Cardiac muscle cell (in vitro differentiated cells and primary cell): Measurements from ENCODE around the gene TMEM132A. TPM values are rescaled to one million over a fixed set of nuclear protein-coding genes. Genes with fewer than 3 reads are reported as not detected.
"Not testable (repeated sequence)": the region's sequence is repeated elsewhere in the genome, so short reads cannot be mapped to it uniquely, and the experiment has no call there.

Source experiments
- DNase-seq, 2 donors: peaks; one replicate each; pipeline versions ENCODE4 v3.0.0 to v3.0.0-alpha.2; 2010 to 2017; ENCODE audit warnings: low read depth in 1 of 2, low spot score in 1 of 2
- H3K27ac ChIP-seq: fragments of 200-600 bp; sonication (generic); 2 replicates; pipeline ENCODE4 v1.5.1; 2016
- H3K27me3 ChIP-seq: fragments of 200-600 bp; sonication (generic); 2 replicates; pipeline ENCODE4 v1.6.0; 2016; ENCODE audit warnings: control low read depth
- H3K36me3 ChIP-seq: fragments of 200-600 bp; sonication (generic); 2 replicates; pipeline ENCODE4 v1.5.1; 2016; ENCODE audit warnings: control low read depth
- H3K4me1 ChIP-seq: fragments of 200-600 bp; sonication (generic); 2 replicates; pipeline ENCODE4 v1.8.1; 2017; ENCODE audit warnings: low read depth, mild to moderate bottlenecking, mixed run types
- H3K4me3 ChIP-seq: fragments of 200-600 bp; sonication (generic); 2 replicates; pipeline ENCODE4 v1.5.1; 2016; ENCODE audit warnings: mild to moderate bottlenecking
- H3K9me3 ChIP-seq: fragments of 200-600 bp; sonication (generic); 2 replicates; pipeline ENCODE4 v1.5.1; 2017; ENCODE audit warnings: low read depth, mild to moderate bottlenecking, control low read depth
- polyA plus RNA-seq: library from polyadenylated mRNA; unstranded; fragments of >200 nt; fragmentation: Nextera tagmentation; extraction: Ambion mirVana; gene quantifications from 2 replicates; pipeline ENCODE4 v1.2.1, GENCODE V29; 2016
- total RNA-seq: library from RNA; depleted of rRNA; stranded (reverse); fragments of >200 nt; gene quantifications from 2 replicates; pipeline ENCODE4 v1.2.3, GENCODE V29; 2016
- TF ChIP-seq, protein P1 (sequence below): IDR thresholded peaks from 2 replicates; pipeline ENCODE4 v1.5.1; 2012; ENCODE audit warnings: low read depth, mild to moderate bottlenecking, low read length

Gene TMEM132A
- total and polyA plus RNA-seq, 2 experiments from 2014 or later, result 154 to 176 TPM

GRCh38 chr11:60973699-60974098 lies 49.4 kb downstream of the TMEM132A start:
- H3K27ac ChIP-seq, result no peak overlapping the region
- no peak overlapping the region for H3K4me3 ChIP-seq
- H3K9me3 ChIP-seq, result no peaks in the 10 kb centered on the region
- TF ChIP-seq, protein P1, sequence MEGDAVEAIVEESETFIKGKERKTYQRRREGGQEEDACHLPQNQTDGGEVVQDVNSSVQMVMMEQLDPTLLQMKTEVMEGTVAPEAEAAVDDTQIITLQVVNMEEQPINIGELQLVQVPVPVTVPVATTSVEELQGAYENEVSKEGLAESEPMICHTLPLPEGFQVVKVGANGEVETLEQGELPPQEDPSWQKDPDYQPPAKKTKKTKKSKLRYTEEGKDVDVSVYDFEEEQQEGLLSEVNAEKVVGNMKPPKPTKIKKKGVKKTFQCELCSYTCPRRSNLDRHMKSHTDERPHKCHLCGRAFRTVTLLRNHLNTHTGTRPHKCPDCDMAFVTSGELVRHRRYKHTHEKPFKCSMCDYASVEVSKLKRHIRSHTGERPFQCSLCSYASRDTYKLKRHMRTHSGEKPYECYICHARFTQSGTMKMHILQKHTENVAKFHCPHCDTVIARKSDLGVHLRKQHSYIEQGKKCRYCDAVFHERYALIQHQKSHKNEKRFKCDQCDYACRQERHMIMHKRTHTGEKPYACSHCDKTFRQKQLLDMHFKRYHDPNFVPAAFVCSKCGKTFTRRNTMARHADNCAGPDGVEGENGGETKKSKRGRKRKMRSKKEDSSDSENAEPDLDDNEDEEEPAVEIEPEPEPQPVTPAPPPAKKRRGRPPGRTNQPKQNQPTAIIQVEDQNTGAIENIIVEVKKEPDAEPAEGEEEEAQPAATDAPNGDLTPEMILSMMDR, result no peak
- H3K36me3 ChIP-seq, result no peaks in the 10 kb centered on the region
- no peaks in the 10 kb centered on the region for H3K27me3 ChIP-seq
- no peak for DNase-seq
- no peaks in the 10 kb centered on the region for H3K4me1 ChIP-seq

- not testable (repeated sequence) for H3K4me3 ChIP-seq, H3K4me1 ChIP-seq, H3K27ac ChIP-seq, H3K9me3 ChIP-seq, H3K36me3 ChIP-seq, DNase-seq, H3K27me3 ChIP-seq
These were observed 50.1 kb downstream of the TMEM132A start for GRCh38 chr11:60974316-60974715.

DNA sequence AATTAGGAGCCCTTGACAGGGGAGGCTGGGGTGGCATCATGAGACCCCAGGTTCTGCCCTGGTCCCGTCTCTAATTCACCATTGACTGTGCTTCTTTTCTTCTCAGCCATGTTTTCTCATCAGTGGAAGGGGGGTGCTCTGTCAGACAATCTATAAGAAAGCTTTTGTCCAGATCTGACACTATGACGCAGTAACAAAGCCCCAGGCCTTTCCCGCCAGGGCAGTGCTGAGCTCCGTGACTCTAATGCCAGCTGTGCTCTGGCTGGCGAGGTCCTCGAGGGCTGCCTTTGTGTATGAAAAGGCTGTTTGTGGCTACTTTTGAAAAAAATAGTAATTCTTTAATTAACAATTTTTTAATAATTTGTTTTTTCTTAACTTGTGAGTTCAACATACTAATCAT lies 50.5 kb downstream of the TMEM132A start:
- Histone ChIP-seq H3K27me3 (no peaks in the 10 kb centered on the region), H3K9me3 (no peaks in the 10 kb centered on the region), H3K4me1 (no peaks in the 10 kb centered on the region), H3K4me3 (no peak overlapping the region), H3K36me3 (no peaks in the 10 kb centered on the region), H3K27ac (no peak overlapping the region)
- TF ChIP-seq, protein P1, result no peak
- DNase-seq, result no peak

GRCh38 chr11:60977224-60977623 lies 53.0 kb downstream of the TMEM132A start:
- TF ChIP-seq, protein P1, result no peak
- Histone ChIP-seq H3K27me3 (no peaks in the 10 kb centered on the region), H3K36me3 (no peaks in the 10 kb centered on the region), H3K4me1 (no peaks in the 10 kb centered on the region), H3K9me3 (no peaks in the 10 kb centered on the region), H3K27ac (no peak overlapping the region), H3K4me3 (no peak overlapping the region)
- no peak for DNase-seq

- no peaks in the 10 kb centered on the region for H3K36me3 ChIP-seq
- no peak overlapping the region for H3K27ac ChIP-seq
- TF ChIP-seq, protein P1, result no peak
These were observed 53.6 kb downstream of the TMEM132A start for GRCh38 chr11:60977836-60978235.

DNA sequence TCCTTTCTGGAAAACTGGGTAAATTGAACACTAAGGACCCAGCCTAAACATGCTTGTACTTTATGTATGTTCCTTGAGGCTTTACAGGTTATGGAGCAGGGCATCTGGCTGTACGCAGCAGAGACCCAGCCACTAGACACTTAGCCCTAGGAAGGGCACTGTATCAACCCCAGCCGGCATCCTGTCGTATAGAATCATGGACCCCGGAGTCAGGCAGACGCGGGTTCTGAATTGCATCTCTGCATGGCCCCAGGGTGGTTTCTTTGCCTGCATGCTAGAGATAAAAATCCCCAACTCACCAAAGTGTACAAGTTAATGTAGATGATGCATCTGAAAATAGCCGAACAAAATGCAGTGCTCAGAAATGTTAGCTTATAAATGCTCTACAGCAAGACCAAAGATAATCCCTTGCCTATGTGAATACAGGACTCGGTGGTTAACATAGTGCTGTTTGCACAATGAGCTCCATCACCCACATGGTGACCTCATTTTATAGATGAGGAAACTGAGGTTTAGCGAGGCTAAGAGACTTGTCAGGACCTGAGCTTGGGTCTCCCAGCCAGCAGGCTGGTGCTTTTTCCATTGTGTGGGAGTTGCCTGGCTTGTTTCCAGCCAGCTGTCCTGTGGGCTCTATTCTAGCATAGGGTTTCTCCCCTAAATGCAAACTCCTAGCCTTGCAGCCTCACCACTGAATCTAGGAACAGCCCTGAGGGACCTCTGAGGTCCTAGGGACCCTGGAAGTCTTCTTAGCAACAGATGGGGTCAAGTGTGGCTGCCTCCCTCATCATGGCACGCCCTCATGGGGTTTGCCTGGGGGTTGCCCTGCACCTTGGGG lies 54.5 kb downstream of the TMEM132A start:
- H3K4me1 ChIP-seq, result no peaks in the 10 kb centered on the region
- peak in 1 of 2 donors; percentile 36 for DNase-seq
- H3K9me3 ChIP-seq, result no peaks in the 10 kb centered on the region
- TF ChIP-seq, protein P1, result no peak
- no peaks in the 10 kb centered on the region for H3K36me3 ChIP-seq
- no peak overlapping the region for H3K4me3 ChIP-seq
- no peaks in the 10 kb centered on the region for H3K27me3 ChIP-seq
- no peak overlapping the region for H3K27ac ChIP-seq

More at GRCh38 chr11:60977836-60978235, 53.6 kb downstream of the TMEM132A start:
- Histone ChIP-seq H3K27me3 (no peaks in the 10 kb centered on the region), H3K9me3 (no peaks in the 10 kb centered on the region), H3K4me3 (no peak overlapping the region), H3K4me1 (no peaks in the 10 kb centered on the region)
- DNase-seq, result no peak
